K562 (cell line): ENCODE results near the gene PCNX2. TPM values are rescaled to one million over a fixed set of nuclear protein-coding genes. Genes with fewer than 3 reads are reported as not detected.

Experiments used
- ATAC-seq: fragments of 200-7000 bp; cut with Tn5 transposase; 3 replicates; pipeline ENCODE4 v1.9.1; 2020; ENCODE audit warnings: moderate library complexity
- BruUV-seq: library from RNA; stranded (reverse); fragments of 400-500 nt; replicated peaks from 2 replicates; lab custom pipeline; 2021; lab: Mats Ljungman, UMichigan
- CTCF ChIA-PET: fragments of 300-600 bp; formaldehyde crosslinking; extraction: SDS; loops from one replicate; lab custom pipeline; 2021; ENCODE audit warnings: low intra/inter-chr PET ratio; lab: Yijun Ruan, JAX
- POLR2A ChIA-PET: fragments of 300-600, 350-650 bp; sonication (Branson Sonifier 250); formaldehyde crosslinking; extraction: SDS; loops from one replicate; lab custom pipeline; 2021; ENCODE audit warnings: antibody characterized with exemption, inconsistent platforms; lab: Yijun Ruan, JAX
- DNase-seq, 4 experiments: peaks; one replicate each; pipeline versions ENCODE4 v3.0.0 to v3.0.0-alpha.2; 2011 to 2018; ENCODE audit warnings: low spot score in 3 of 4, mixed read lengths in 3 of 4; ENCODE audit errors: extremely low read depth in 1 of 4
- FAIRE-seq: peaks from 2 replicates; lab custom pipeline; 2011; peaks lifted over from hg19 to GRCh38; lab: Jason Lieb, UNC
- H2AFZ ChIP-seq: 2 replicates; pipeline ENCODE4 v1.6.0; 2011; ENCODE audit warnings: low read depth, low read length, control low read depth, inconsistent platforms
- H3K27ac ChIP-seq: fragments of 200-600 bp; 3 replicates; pipeline ENCODE4 v1.8.0; 2011; ENCODE audit warnings: low read depth, mild to moderate bottlenecking, control low read depth, inconsistent platforms, low read length, moderate library complexity, mixed read lengths; ENCODE audit errors: extremely low read depth
- H3K27me3 ChIP-seq, 2 experiments: fragments of 300-600 bp in 1 of 2; 2 replicates in 1 of 2; 3 replicates in 1 of 2; pipeline versions ENCODE4 v1.6.0 to v1.8.0; 2011; ENCODE audit warnings: inconsistent platforms in 2 of 2, low read length in 2 of 2, mild to moderate bottlenecking in 1 of 2, mixed read lengths in 1 of 2, moderate library complexity in 1 of 2; ENCODE audit not compliant: control insufficient read depth in 2 of 2, insufficient read depth in 2 of 2
- H3K36me3 ChIP-seq: fragments of 300-600 bp; 3 replicates; pipeline ENCODE4 v1.8.0; 2011; ENCODE audit warnings: mild to moderate bottlenecking, low read length, inconsistent platforms; ENCODE audit not compliant: control insufficient read depth, insufficient read depth
- H3K4me1 ChIP-seq, 2 experiments: fragments of 200-600 bp in 1 of 2; replicated peaks in 1 of 2; 2 replicates in 1 of 2; 3 replicates in 1 of 2; pipeline versions ENCODE4 v1.5.1 to v1.8.0; 2011; ENCODE audit warnings: inconsistent platforms in 2 of 2, low read length in 2 of 2, mild to moderate bottlenecking in 1 of 2, mixed read lengths in 1 of 2, moderate library complexity in 1 of 2; ENCODE audit not compliant: control insufficient read depth in 2 of 2, insufficient read depth in 2 of 2
- H3K4me2 ChIP-seq: 2 replicates; pipeline ENCODE4 v1.6.1; 2011; ENCODE audit warnings: low read length, control low read depth, inconsistent platforms, mixed read lengths; ENCODE audit not compliant: insufficient read depth
- H3K4me3 ChIP-seq: fragments of 200-600 bp; sonication (generic), shearing (Covaris generic); 2 replicates; pipeline ENCODE4 v1.5.1; 2016; ENCODE audit warnings: control low read depth, inconsistent platforms
- H3K79me2 ChIP-seq: fragments of 200-600 bp; 3 replicates; pipeline ENCODE4 v1.8.0; 2011; ENCODE audit warnings: low read length, inconsistent platforms; ENCODE audit not compliant: control insufficient read depth, insufficient read depth
- H3K9ac ChIP-seq, 2 experiments: 2 replicates each; pipeline versions ENCODE4 v1.6.0 to v1.6.1; 2011; ENCODE audit warnings: low read depth in 2 of 2, low read length in 2 of 2, control low read depth in 1 of 2, inconsistent platforms in 1 of 2, mild to moderate bottlenecking in 1 of 2, mixed read lengths in 1 of 2; ENCODE audit not compliant: insufficient read depth in 1 of 2
- H3K9me1 ChIP-seq: one replicate; pipeline ENCODE4 v1.6.0; 2011; ENCODE audit warnings: inconsistent platforms, mild to moderate bottlenecking, low read length, moderate library complexity; ENCODE audit not compliant: control insufficient read depth, insufficient read depth
- H3K9me3 ChIP-seq: replicated peaks from 2 replicates; pipeline ENCODE4 v1.5.1; 2011; ENCODE audit warnings: low read depth, low read length, inconsistent platforms; ENCODE audit not compliant: control insufficient read depth, insufficient read depth
- H4K20me1 ChIP-seq: replicated peaks from 2 replicates; pipeline ENCODE4 v1.6.1; 2011; ENCODE audit warnings: low read length, inconsistent platforms, mixed read lengths; ENCODE audit not compliant: control insufficient read depth, insufficient read depth
- ERF ChIP-seq: fragments of 450-650 bp; formaldehyde crosslinking; IDR thresholded peaks from 2 replicates; pipeline ENCODE4 v1.4.0; 2020; ENCODE audit warnings: mild to moderate bottlenecking, mixed read lengths
- FOXA3 ChIP-seq, 2 experiments: fragments of 450-650 bp in 1 of 2; sonication (generic) in 1 of 2; formaldehyde crosslinking; IDR thresholded peaks in 1 of 2; conservative IDR thresholded peaks in 1 of 2; 2 replicates each; pipeline versions ENCODE4 v1.4.0 to v1.8.0; 2020 to 2022; ENCODE audit warnings: mild to moderate bottlenecking in 2 of 2, missing genetic modification reagents in 1 of 2
- MAFF ChIP-seq: IDR thresholded peaks from 2 replicates; pipeline ENCODE4 v1.6.1; 2012; ENCODE audit warnings: low read length, improper control_type of control experiment
- POLR2B ChIP-seq: fragments of 450-650 bp; IDR thresholded peaks from 2 replicates; pipeline ENCODE4 v1.6.1; 2018; ENCODE audit warnings: low read depth; ENCODE audit not compliant: partially characterized antibody
- RAD51 ChIP-seq: fragments of 450-650 bp; IDR thresholded peaks from 2 replicates; pipeline ENCODE4 v1.7.1; 2016; ENCODE audit warnings: low read depth, mild to moderate bottlenecking, borderline replicate concordance
- RBM22 ChIP-seq: fragments of 200-400 bp; formaldehyde crosslinking; IDR thresholded peaks from 2 replicates; pipeline ENCODE4 v1.6.1; 2018; ENCODE audit warnings: low read length, low read depth; ENCODE audit not compliant: poor library complexity, severe bottlenecking
- RFX1 ChIP-seq: fragments of 450-650 bp; IDR thresholded peaks from 2 replicates; pipeline ENCODE4 v1.6.1; 2016; ENCODE audit warnings: mild to moderate bottlenecking, moderate library complexity
- SMARCE1 ChIP-seq: fragments of 450-650 bp; IDR thresholded peaks from 2 replicates; pipeline ENCODE4 v1.7.1; 2016; ENCODE audit warnings: mild to moderate bottlenecking
- ZC3H4 ChIP-seq: sonication (generic); formaldehyde crosslinking; IDR thresholded peaks from 2 replicates; pipeline ENCODE4 v1.9.0; 2021; ENCODE audit warnings: missing genetic modification reagents, borderline replicate concordance
- ZNF445 ChIP-seq: fragments of 250-450 bp; sonication (Bioruptor Pico); IDR thresholded peaks from 2 replicates; pipeline ENCODE4 v1.4.0; 2020; ENCODE audit warnings: low read depth, mild to moderate bottlenecking, moderate library complexity
- WGBS: fragments of 100-300 bp; shearing (Covaris generic); methylation state at CpG from one replicate; pipeline ENCODE4 v1.1.6; 2016; ENCODE audit warnings: low coverage, mixed read lengths; ENCODE audit not compliant: insufficient coverage; ENCODE audit errors: missing lambda C conversion rate; 5-methylcytosine and 5-hydroxymethylcytosine counted together
- in situ Hi-C: fragments of 300-500 bp; cut with MboI; formaldehyde crosslinking; loops from 4 replicates; pipeline ENCODE4 v1.15.0; 2018; ENCODE audit warnings: inconsistent platforms, mixed read lengths
- intact Hi-C: fragments of 100-400 bp; cut with micrococcal nuclease; formaldehyde crosslinking; loops from 2 replicates; pipeline ENCODE4 v1.14.2; 2022
- polyA plus RNA-seq, 8 experiments: library from polyadenylated mRNA; depleted of rRNA in 4 of 8; stranded (reverse) in 5 of 8; unstranded in 3 of 8; fragments of >200 nt; fragmentation: Nextera tagmentation in 2 of 8; fragmentation: Illumina TruSeq in 1 of 8; extraction: Ambion mirVana in 2 of 8; extraction: Trizol in 1 of 8; gene quantifications; 2 replicates each; pipeline versions ENCODE4 v1.2.1 to v1.2.3, GENCODE V29; 2011 to 2014; ENCODE audit warnings: inconsistent platforms in 1 of 8, missing spikeins in 1 of 8
- total RNA-seq, 7 experiments: library from RNA; depleted of rRNA in 6 of 7; stranded (reverse); fragments of >200 nt in 6 of 7; fragmentation: Illumina TruSeq in 2 of 7; extraction: Trizol in 2 of 7; gene quantifications; 2 replicates each; pipeline versions ENCODE4 v1.2.1 to v1.2.3, GENCODE V29; 2011 to 2021; ENCODE audit warnings: low replicate concordance in 1 of 7
- TF ChIP-seq, protein P1 (sequence below): sonication (generic); formaldehyde crosslinking; IDR thresholded peaks from 2 replicates; pipeline ENCODE4 v1.8.1; 2023; ENCODE audit warnings: mild to moderate bottlenecking, missing genetic modification reagents

Gene PCNX2
- total and polyA plus RNA-seq, 9 of the 15 experiments (the other 6 are each of a cell fraction or from before 2014, with no cell fraction given), result 0.07 to 0.33 TPM; not detected in 7

DNA sequence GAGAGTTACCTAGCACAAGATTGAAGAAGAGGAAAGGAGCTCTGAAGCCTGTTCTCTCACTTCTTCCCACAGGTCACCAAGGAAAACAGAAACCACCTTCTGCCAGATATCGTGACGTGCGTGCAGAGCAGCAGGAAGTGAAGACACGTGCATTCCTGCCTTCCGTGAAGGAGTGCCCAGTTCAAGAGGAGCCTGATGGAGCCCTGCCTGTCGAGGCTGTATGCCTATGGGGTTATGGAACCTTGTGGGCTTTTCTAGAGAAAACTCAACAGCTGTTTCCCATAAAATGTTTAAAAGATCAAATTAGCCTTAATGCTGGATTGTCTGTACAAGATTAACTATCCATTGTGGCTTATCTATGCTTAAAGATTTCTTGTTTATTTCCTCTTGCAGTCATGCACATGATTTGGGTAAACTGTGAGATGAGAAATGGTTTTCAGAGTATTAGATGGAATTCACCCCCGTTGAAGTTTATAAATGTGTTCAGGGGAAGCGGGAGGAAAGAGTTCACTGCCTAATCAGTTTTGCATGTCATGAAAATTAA is 317.4 kb downstream of the PCNX2 start:
- BruUV-seq, result TSS peak; percentile 34
- Histone ChIP-seq H3K4me2 (no peak overlapping the region), H3K4me3 (no peak overlapping the region), H4K20me1 (no peaks in the 10 kb centered on the region), H3K27ac (no peak overlapping the region), H3K4me1 (no peaks in the 10 kb centered on the region), H3K36me3 (peaks cover 23% of the 10 kb centered on the region; the same call in 2 of the 3 replicates), H3K79me2 (no peaks in the 10 kb centered on the region), H3K27me3 (peaks cover 2 to 7% of the 10 kb centered on the region in 2 experiments; a peak in 1 of 5 replicates), H3K9me3 (no peaks in the 10 kb centered on the region), H3K9ac (no peak overlapping the region), H3K9me1 (no peaks in the 10 kb centered on the region), H2AFZ (no peak overlapping the region)
- POLR2A ChIA-PET, result interaction anchor here (1.1 kb wide), 1 partner anchor 48 kb away, joined by 3 read pairs; no protein-coding TSS in a partner anchor
- DNase-seq (no peak), FAIRE-seq (peak; percentile 6), ATAC-seq (no peak)
- TF ChIP-seq POLR2B (no peak), ZNF445 (no peak), SMARCE1 (no peak), ZC3H4 (CRISPR knock-in tag) (no peak), RAD51 (no peak), MAFF (no peak), RBM22 (no peak), ERF (no peak), FOXA3 (CRISPR knock-in tag; conservative IDR thresholded peaks at IDR 0.05 in 1 of 2, IDR thresholded peaks at IDR 0.05 in 1 of 2) (no peak), RFX1 (no peak)
- TF ChIP-seq, protein P1, sequence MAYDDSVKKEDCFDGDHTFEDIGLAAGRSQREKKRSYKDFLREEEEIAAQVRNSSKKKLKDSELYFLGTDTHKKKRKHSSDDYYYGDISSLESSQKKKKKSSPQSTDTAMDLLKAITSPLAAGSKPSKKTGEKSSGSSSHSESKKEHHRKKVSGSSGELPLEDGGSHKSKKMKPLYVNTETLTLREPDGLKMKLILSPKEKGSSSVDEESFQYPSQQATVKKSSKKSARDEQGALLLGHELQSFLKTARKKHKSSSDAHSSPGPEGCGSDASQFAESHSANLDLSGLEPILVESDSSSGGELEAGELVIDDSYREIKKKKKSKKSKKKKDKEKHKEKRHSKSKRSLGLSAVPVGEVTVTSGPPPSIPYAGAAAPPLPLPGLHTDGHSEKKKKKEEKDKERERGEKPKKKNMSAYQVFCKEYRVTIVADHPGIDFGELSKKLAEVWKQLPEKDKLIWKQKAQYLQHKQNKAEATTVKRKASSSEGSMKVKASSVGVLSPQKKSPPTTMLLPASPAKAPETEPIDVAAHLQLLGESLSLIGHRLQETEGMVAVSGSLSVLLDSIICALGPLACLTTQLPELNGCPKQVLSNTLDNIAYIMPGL (CRISPR knock-in tag), result no peak
- intact Hi-C loops (no loop called here), in situ Hi-C loops (no loop called here)
- WGBS, result 66% methylated on average over 8 of the region's 8 CpGs
- CTCF ChIA-PET, result no interaction called here
